A673 (cell line): ENCODE data around the gene AARS1. TPM values are rescaled to one million over a fixed set of nuclear protein-coding genes. Genes with fewer than 3 reads are reported as not detected.
"Not testable (repeated sequence)": the region's sequence is repeated elsewhere in the genome, so short reads cannot be mapped to it uniquely, and the experiment has no call there.

Experiments
- BruUV-seq: library from RNA; stranded (reverse); fragments of 400-500 nt; replicated peaks from 2 replicates; lab custom pipeline; 2021; lab: Mats Ljungman, UMichigan
- CTCF ChIA-PET: fragments of 300-600 bp; sonication (Branson Sonifier 250); formaldehyde crosslinking; loops from one replicate; lab custom pipeline; 2022; ENCODE audit warnings: antibody characterized with exemption; lab: Charles Lee
- POLR2A ChIA-PET: fragments of 300-600 bp; sonication (Branson Sonifier 250); formaldehyde crosslinking; loops from one replicate; lab custom pipeline; 2022; ENCODE audit warnings: antibody characterized with exemption; ENCODE audit not compliant: low non-redundant PET; lab: Charles Lee
- DNase-seq: peaks from one replicate; pipeline ENCODE4 v3.0.0-alpha.2; 2015; ENCODE audit warnings: low spot score
- H3K27ac ChIP-seq: fragments of 200-600 bp; sonication (generic); 2 replicates; pipeline ENCODE4 v1.5.1; 2016; ENCODE audit warnings: mixed run types, low read depth, mild to moderate bottlenecking, mixed read lengths, antibody characterized with exemption, low read length; ENCODE audit not compliant: poor library complexity, severe bottlenecking
- H3K27me3 ChIP-seq: fragments of 200-600 bp; sonication (generic); replicated peaks from 2 replicates; pipeline ENCODE4 v1.6.1; 2017; ENCODE audit warnings: mixed run types, low read depth, mild to moderate bottlenecking, mixed read lengths, antibody characterized with exemption, low read length; ENCODE audit not compliant: insufficient read depth, poor library complexity
- H3K36me3 ChIP-seq: fragments of 200-600 bp; sonication (generic); 2 replicates; pipeline ENCODE4 v1.6.1; 2016; ENCODE audit warnings: mixed run types, mild to moderate bottlenecking, mixed read lengths, antibody characterized with exemption, low read length; ENCODE audit not compliant: insufficient read depth, poor library complexity, severe bottlenecking
- H3K4me1 ChIP-seq: fragments of 200-600 bp; sonication (generic); 2 replicates; pipeline ENCODE4 v1.6.1; 2017; ENCODE audit warnings: mixed run types, mild to moderate bottlenecking, mixed read lengths, antibody characterized with exemption, low read length; ENCODE audit not compliant: insufficient read depth, poor library complexity, severe bottlenecking
- H3K4me3 ChIP-seq: fragments of 200-600 bp; sonication (generic); 2 replicates; pipeline ENCODE4 v1.5.1; 2016; ENCODE audit warnings: low read depth, mixed run types, mild to moderate bottlenecking, mixed read lengths, low read length; ENCODE audit not compliant: poor library complexity, severe bottlenecking
- H3K9me3 ChIP-seq: fragments of 200-600 bp; sonication (generic); 2 replicates; pipeline ENCODE4 v1.6.1; 2016; ENCODE audit warnings: mixed run types, low read depth, mild to moderate bottlenecking, mixed read lengths, antibody characterized with exemption, low read length; ENCODE audit not compliant: poor library complexity, severe bottlenecking
- intact Hi-C: fragments of 100-400 bp; cut with micrococcal nuclease; formaldehyde crosslinking; loops from one replicate; pipeline ENCODE4 v1.10.0; 2022; ENCODE audit not compliant: unreplicated experiment
- total RNA-seq: library from RNA; stranded (reverse); gene quantifications from 2 replicates; pipeline ENCODE4 v1.2.3, GENCODE V29; 2021

Gene AARS1
- total RNA-seq, 1 experiment from 2014 or later = 234 TPM

- peaks cover 14% of the 10 kb centered on the region for H3K36me3 ChIP-seq
- H3K4me3 ChIP-seq, H3K9me3 ChIP-seq, BruUV-seq, POLR2A ChIA-PET, H3K27ac ChIP-seq, H3K4me1 ChIP-seq, DNase-seq, CTCF ChIA-PET, intact Hi-C loops, H3K27me3 ChIP-seq: not testable (repeated sequence)
Measured at GRCh38 chr16:70225430-70225829, 63.9 kb downstream of the AARS1 start.

DNA sequence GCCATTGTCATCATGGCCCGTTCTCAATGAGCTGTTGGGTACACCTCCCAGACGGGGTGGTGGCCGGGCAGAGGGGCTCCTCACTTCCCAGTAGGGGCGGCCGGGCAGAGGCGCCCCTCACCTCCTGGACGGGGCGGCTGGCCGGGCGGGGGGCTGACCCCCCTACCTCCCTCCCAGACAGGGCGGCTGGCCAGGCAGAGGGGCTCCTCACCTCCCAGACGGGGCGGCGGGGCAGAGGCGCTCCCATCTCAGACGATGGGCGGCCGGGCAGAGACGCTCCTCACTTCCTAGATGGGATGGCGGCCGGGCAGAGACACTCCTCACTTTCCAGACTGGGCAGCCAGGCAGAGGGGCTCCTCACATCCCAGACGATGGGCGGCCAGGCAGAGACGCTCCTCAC lies 64.7 kb downstream of the AARS1 start:
- peaks cover 16% of the 10 kb centered on the region for H3K36me3 ChIP-seq
- BruUV-seq, H3K4me3 ChIP-seq, POLR2A ChIA-PET, H3K4me1 ChIP-seq, DNase-seq, H3K27me3 ChIP-seq, H3K27ac ChIP-seq, intact Hi-C loops, CTCF ChIA-PET, H3K9me3 ChIP-seq: not testable (repeated sequence)

- H3K27ac ChIP-seq, CTCF ChIA-PET, H3K4me1 ChIP-seq, BruUV-seq, DNase-seq, intact Hi-C loops, H3K9me3 ChIP-seq, H3K4me3 ChIP-seq, POLR2A ChIA-PET, H3K27me3 ChIP-seq: not testable (repeated sequence)
- peaks cover 21% of the 10 kb centered on the region for H3K36me3 ChIP-seq
Measured at GRCh38 chr16:70223971-70224513, 65.3 kb downstream of the AARS1 start.

- CTCF ChIA-PET, BruUV-seq, H3K4me3 ChIP-seq: not testable (repeated sequence)
Measured at GRCh38 chr16:70223216-70223615, 66.1 kb downstream of the AARS1 start.

DNA sequence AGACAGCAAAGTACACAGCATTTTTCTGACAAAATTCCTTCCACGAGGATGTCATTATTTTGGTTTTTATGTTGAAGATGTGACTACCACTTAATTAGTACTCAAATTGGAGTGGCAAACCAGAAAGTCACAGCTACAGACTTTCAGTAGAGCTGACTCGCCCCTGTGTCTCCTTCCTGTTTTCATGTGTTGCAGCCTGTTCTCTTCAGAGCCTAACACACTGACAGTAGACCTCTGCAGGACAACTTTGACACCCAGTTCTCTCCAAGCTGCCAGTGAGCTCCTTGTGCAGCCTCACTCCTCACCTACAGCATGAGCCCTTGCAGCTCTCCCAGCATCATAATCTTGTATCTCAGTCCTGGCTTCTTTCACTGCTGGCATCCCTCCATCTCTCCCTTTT lies 66.7 kb downstream of the AARS1 start:
- H3K27me3 ChIP-seq, H3K27ac ChIP-seq, POLR2A ChIA-PET, BruUV-seq, intact Hi-C loops, H3K4me3 ChIP-seq, H3K4me1 ChIP-seq, DNase-seq, CTCF ChIA-PET, H3K9me3 ChIP-seq: not testable (repeated sequence)
- peaks cover 16% of the 10 kb centered on the region for H3K36me3 ChIP-seq

More at GRCh38 chr16:70223216-70223615, 66.1 kb downstream of the AARS1 start:
- intact Hi-C loops, H3K9me3 ChIP-seq, H3K27ac ChIP-seq, H3K4me1 ChIP-seq, DNase-seq, H3K27me3 ChIP-seq, POLR2A ChIA-PET: not testable (repeated sequence)
- H3K36me3 ChIP-seq = peaks cover 16% of the 10 kb centered on the region

GRCh38 chr16:70218586-70218985 lies 70.7 kb downstream of the AARS1 start:
- POLR2A ChIA-PET, H3K27me3 ChIP-seq, H3K9me3 ChIP-seq, CTCF ChIA-PET, DNase-seq, BruUV-seq, H3K27ac ChIP-seq, H3K4me1 ChIP-seq, intact Hi-C loops, H3K4me3 ChIP-seq, H3K36me3 ChIP-seq: not testable (repeated sequence)

- H3K36me3 ChIP-seq, H3K4me1 ChIP-seq, BruUV-seq, CTCF ChIA-PET, H3K27ac ChIP-seq, POLR2A ChIA-PET, intact Hi-C loops, H3K9me3 ChIP-seq, H3K4me3 ChIP-seq, H3K27me3 ChIP-seq, DNase-seq: not testable (repeated sequence)
Measured at GRCh38 chr16:70206382-70206781, 82.9 kb downstream of the AARS1 start.
